Left ventricle myocardium inferior (tissue), 1 donor: ENCODE results near the gene ANKDD1A. TPM values are rescaled to one million over a fixed set of nuclear protein-coding genes. Genes with fewer than 3 reads are reported as not detected.
A peak's percentile ranks its signal among the peaks of the same experiment; 100 is the strongest.

Experiments used
- DNase-seq: peaks from one replicate; pipeline ENCODE4 v3.0.0-alpha.2; 2020
- H3K27ac ChIP-seq: fragments of 200-600 bp; replicated peaks from 2 replicates; pipeline ENCODE4 v1.8.0; 2021
- H3K27me3 ChIP-seq: fragments of 200-600 bp; 2 replicates; pipeline ENCODE4 v1.8.0; 2021; ENCODE audit warnings: low read depth
- H3K36me3 ChIP-seq: fragments of 200-600 bp; 2 replicates; pipeline ENCODE4 v1.8.0; 2021
- H3K4me1 ChIP-seq: fragments of 200-600 bp; 2 replicates; pipeline ENCODE4 v1.8.0; 2021
- H3K4me3 ChIP-seq: fragments of 200-600 bp; 2 replicates; pipeline ENCODE4 v1.8.0; 2021; ENCODE audit warnings: mild to moderate bottlenecking, moderate library complexity
- H3K9me3 ChIP-seq: fragments of 200-600 bp; replicated peaks from 2 replicates; pipeline ENCODE4 v1.8.0; 2021
- intact Hi-C: fragments of 100-400 bp; cut with micrococcal nuclease; formaldehyde crosslinking; loops from one replicate; pipeline ENCODE4 v1.11.0; 2022
- long read RNA-seq: library from polyadenylated mRNA; unstranded; transcript quantifications from one replicate; pipeline ENCODE4 v2.0.0, GENCODE V29; 2021
- total RNA-seq: library from RNA; stranded (reverse); fragmentation: NEBNext Ultra II Directional; extraction: Animal tissue kit (Norgen Biotek cat#: 25700); gene quantifications from one replicate; pipeline ENCODE4 v1.2.1, GENCODE V29; 2021
- TF ChIP-seq, protein P1 (sequence below): fragments of 200-600 bp; IDR thresholded peaks from 2 replicates; pipeline ENCODE4 v1.8.0; 2021; ENCODE audit warnings: antibody characterized with exemption, mild to moderate bottlenecking, borderline replicate concordance
- donor health status: DM: no; HTN: yes; CAD: no; lungs with severe emphysema.

The ANKDD1A gene
- 1.8 TPM for total RNA-seq
- long read RNA-seq, partial matches to known transcripts: 1 of 1 reads
- long read RNA-seq, other reads (novel, unspliced or antisense): 0 of 1 reads

DNA sequence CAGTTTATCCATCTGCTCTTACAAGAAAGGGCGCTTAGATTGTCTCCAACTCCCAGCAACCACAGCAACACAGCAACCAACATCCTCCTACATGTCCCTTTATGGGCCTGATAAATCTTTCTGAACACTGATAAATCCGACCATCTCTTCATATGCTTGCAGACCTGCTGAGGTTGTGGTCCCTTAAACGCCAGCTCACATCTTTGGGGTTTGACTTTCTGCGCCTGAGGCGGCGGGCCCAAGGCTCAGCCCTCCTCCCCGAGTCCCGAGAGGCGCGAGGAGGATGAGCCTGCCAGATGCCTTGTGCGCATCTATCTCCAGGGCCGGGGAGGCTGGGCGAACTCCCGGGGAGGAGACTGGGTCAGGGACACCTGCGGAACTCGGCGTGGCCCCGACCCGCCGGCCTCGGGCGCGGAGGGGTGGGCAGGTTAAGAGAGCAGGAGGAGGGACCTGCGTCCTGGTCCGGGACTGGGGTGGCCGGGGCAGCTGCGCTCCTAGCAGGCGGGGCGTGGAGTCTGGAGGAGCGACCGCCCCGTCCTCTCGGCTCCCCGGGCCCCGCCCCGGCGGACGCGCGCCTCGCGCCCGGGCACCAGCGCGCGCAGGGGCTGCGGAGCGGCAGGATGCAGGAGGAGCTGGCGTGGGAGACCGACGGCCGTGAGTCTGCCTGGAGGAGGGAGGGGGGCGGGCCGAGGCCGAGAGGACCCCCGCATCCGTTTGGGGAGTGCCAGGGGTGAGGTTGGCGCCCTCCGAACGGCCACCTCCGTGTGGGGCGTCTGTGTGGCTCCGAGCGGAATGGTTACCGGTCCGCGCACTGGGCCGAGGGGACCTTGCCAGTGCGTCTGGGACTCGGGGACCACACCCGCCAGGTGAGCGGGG is at the start of gene ANKDD1A:
ANKDD1A (plus strand) TSS at position 592 of the 876 bp plus-strand sequence; CDS start at position 621, 29 bp downstream.
- H3K27me3 ChIP-seq: peaks cover 16% of the 10 kb centered on the region
- H3K4me3 ChIP-seq: peak within 1 kb of the TSS; percentile 76
- H3K9me3 ChIP-seq: no peaks in the 10 kb centered on the region
- H3K27ac ChIP-seq: peak within 1 kb of the TSS; percentile 54
- peaks cover 18% of the 10 kb centered on the region for H3K4me1 ChIP-seq
- peak; percentile 74 for DNase-seq
- intact Hi-C loops: no loop called here
- TF ChIP-seq, protein P1, sequence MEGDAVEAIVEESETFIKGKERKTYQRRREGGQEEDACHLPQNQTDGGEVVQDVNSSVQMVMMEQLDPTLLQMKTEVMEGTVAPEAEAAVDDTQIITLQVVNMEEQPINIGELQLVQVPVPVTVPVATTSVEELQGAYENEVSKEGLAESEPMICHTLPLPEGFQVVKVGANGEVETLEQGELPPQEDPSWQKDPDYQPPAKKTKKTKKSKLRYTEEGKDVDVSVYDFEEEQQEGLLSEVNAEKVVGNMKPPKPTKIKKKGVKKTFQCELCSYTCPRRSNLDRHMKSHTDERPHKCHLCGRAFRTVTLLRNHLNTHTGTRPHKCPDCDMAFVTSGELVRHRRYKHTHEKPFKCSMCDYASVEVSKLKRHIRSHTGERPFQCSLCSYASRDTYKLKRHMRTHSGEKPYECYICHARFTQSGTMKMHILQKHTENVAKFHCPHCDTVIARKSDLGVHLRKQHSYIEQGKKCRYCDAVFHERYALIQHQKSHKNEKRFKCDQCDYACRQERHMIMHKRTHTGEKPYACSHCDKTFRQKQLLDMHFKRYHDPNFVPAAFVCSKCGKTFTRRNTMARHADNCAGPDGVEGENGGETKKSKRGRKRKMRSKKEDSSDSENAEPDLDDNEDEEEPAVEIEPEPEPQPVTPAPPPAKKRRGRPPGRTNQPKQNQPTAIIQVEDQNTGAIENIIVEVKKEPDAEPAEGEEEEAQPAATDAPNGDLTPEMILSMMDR: no peak
- H3K36me3 ChIP-seq: no peaks in the 10 kb centered on the region

DNA sequence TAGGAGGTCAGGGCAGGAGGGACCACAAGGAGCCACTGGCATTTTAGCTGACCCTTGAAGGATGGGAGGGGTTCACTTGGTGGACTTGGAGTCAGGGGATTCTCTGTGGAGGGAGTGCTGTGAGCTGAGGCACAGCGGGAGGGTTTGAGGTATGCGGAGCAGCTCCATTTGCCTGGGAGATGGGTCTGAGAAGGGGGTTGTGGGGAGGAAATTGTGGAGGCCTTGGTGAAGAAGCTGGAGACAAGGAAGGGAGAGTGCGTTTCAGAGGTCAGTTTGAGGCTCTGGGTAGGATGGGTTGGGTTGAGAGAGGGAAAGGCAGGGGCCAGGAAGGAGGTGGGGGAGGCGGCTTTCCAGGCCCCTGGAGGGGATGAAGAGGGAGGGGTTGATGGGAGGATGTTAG is 49.7 kb upstream of the ANKDD1A start:
- peaks cover 70% of the 10 kb centered on the region for H3K4me1 ChIP-seq
- TF ChIP-seq, protein P1: no peak
- peaks cover 49% of the 10 kb centered on the region for H3K36me3 ChIP-seq
- H3K4me3 ChIP-seq: no peak overlapping the region
- H3K9me3 ChIP-seq: no peaks in the 10 kb centered on the region
- H3K27me3 ChIP-seq: no peaks in the 10 kb centered on the region
- no peak overlapping the region for H3K27ac ChIP-seq
- no peak for DNase-seq
- intact Hi-C loops: no loop called here

DNA sequence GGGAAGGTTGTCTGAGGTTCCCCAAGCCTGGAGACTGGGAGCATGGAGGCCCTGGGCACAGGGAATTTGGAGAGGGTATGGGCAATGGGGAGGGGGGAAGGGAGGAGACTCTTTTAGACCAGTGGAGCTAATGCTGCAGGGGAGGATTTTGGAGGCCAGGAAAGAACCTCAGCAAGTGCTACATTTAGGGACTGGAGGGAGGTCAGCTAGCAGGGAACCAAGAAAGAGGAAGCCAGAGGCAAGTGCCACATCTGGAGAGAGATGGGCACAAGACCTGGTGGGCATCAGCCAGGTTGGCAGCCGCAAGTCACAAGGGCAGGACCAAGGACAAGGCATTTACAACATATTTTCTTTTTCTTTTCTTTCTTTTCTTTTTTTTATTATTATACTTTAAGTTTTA is 49.3 kb upstream of the ANKDD1A start:
- Histone ChIP-seq H3K27me3 (no peaks in the 10 kb centered on the region), H3K4me3 (no peak overlapping the region), H3K9me3 (no peaks in the 10 kb centered on the region), H3K4me1 (peaks cover 66% of the 10 kb centered on the region), H3K27ac (no peak overlapping the region), H3K36me3 (peaks cover 54% of the 10 kb centered on the region)
- intact Hi-C loops: no loop called here
- no peak for DNase-seq
- TF ChIP-seq, protein P1: no peak

- Histone ChIP-seq H3K27me3 (no peaks in the 10 kb centered on the region), H3K27ac (no peak overlapping the region), H3K4me1 (peaks cover 49% of the 10 kb centered on the region), H3K9me3 (no peaks in the 10 kb centered on the region), H3K4me3 (no peak overlapping the region), H3K36me3 (peaks cover 57% of the 10 kb centered on the region)
- TF ChIP-seq, protein P1: no peak
- intact Hi-C loops: no loop called here
- DNase-seq: no peak
Observed at GRCh38 chr15:64864068-64864467, 47.6 kb upstream of the ANKDD1A start.

- Histone ChIP-seq H3K4me1 (peaks cover 36% of the 10 kb centered on the region), H3K27ac (peak overlapping the region; percentile 3), H3K9me3 (no peaks in the 10 kb centered on the region), H3K27me3 (no peaks in the 10 kb centered on the region), H3K4me3 (no peak overlapping the region), H3K36me3 (peaks cover 46% of the 10 kb centered on the region)
- TF ChIP-seq, protein P1: no peak
- no peak for DNase-seq
- intact Hi-C loops: no loop called here
Observed at GRCh38 chr15:64865126-64865997, 46.3 kb upstream of the ANKDD1A start.
